H9 (cell line): ENCODE data around the gene FLVCR2. TPM values are rescaled to one million over a fixed set of nuclear protein-coding genes. Genes with fewer than 3 reads are reported as not detected.

Experiments
- DNase-seq: peaks from one replicate; pipeline ENCODE4 v3.0.0-alpha.2; 2017
- H2AFZ ChIP-seq: one replicate; pipeline ENCODE4 v1.6.1; 2013; ENCODE audit warnings: mild to moderate bottlenecking, low read length, control low read depth, moderate library complexity
- H2AK5ac ChIP-seq: 2 replicates; pipeline ENCODE4 v1.6.1; 2013; ENCODE audit warnings: low read length, control low read depth, mixed read lengths; ENCODE audit not compliant: insufficient read length
- H2BK120ac ChIP-seq: one replicate; pipeline ENCODE4 v1.6.1; 2013; ENCODE audit warnings: low read depth, mild to moderate bottlenecking, low read length, control low read depth, inconsistent platforms; ENCODE audit not compliant: poor library complexity, severe bottlenecking
- H2BK12ac ChIP-seq: 2 replicates; pipeline ENCODE4 v1.6.1; 2013; ENCODE audit warnings: low read length, control low read depth, mixed read lengths, low read depth; ENCODE audit not compliant: insufficient read length
- H2BK15ac ChIP-seq: 2 replicates; pipeline ENCODE4 v1.6.1; 2013; ENCODE audit warnings: low read depth, low read length, control low read depth
- H2BK20ac ChIP-seq: one replicate; pipeline ENCODE4 v1.6.1; 2013; ENCODE audit warnings: low read depth, mild to moderate bottlenecking, low read length, control low read depth, inconsistent platforms; ENCODE audit not compliant: poor library complexity, severe bottlenecking
- H2BK5ac ChIP-seq: 2 replicates; pipeline ENCODE4 v1.6.1; 2013; ENCODE audit warnings: low read length, control low read depth, mixed read lengths; ENCODE audit not compliant: insufficient read length
- H3K14ac ChIP-seq: 2 replicates; pipeline ENCODE4 v1.6.1; 2013; ENCODE audit warnings: low read length, control low read depth; ENCODE audit not compliant: insufficient read depth
- H3K18ac ChIP-seq: 2 replicates; pipeline ENCODE4 v1.6.1; 2013; ENCODE audit warnings: low read depth, mild to moderate bottlenecking, mixed read lengths, low read length, control low read depth; ENCODE audit not compliant: insufficient read length
- H3K23ac ChIP-seq: 2 replicates; pipeline ENCODE4 v1.6.1; 2013; ENCODE audit warnings: low read length, control low read depth, mixed read lengths, low read depth; ENCODE audit not compliant: insufficient read length
- H3K23me2 ChIP-seq: 2 replicates; pipeline ENCODE4 v1.6.1; 2013; ENCODE audit warnings: low read depth, mild to moderate bottlenecking, mixed read lengths, low read length, control low read depth; ENCODE audit not compliant: insufficient read length, poor library complexity, severe bottlenecking
- H3K27ac ChIP-seq: 2 replicates; pipeline ENCODE4 v1.5.1; 2013; ENCODE audit warnings: low read length, control low read depth, mixed read lengths, low read depth; ENCODE audit not compliant: insufficient read length
- H3K27me3 ChIP-seq: 2 replicates; pipeline ENCODE4 v1.6.1; 2013; ENCODE audit warnings: low read length, control low read depth, inconsistent platforms; ENCODE audit not compliant: insufficient read depth
- H3K4ac ChIP-seq: 2 replicates; pipeline ENCODE4 v1.6.1; 2013; ENCODE audit warnings: low read depth, mild to moderate bottlenecking, control low read depth, inconsistent platforms, low read length, moderate library complexity
- H3K4me1 ChIP-seq: 2 replicates; pipeline ENCODE4 v1.6.1; 2013; ENCODE audit warnings: low read length, control low read depth, inconsistent platforms; ENCODE audit not compliant: insufficient read depth
- H3K4me2 ChIP-seq: 2 replicates; pipeline ENCODE4 v1.6.1; 2013; ENCODE audit warnings: low read length, control low read depth, mixed read lengths; ENCODE audit not compliant: insufficient read length, insufficient read depth
- H3K56ac ChIP-seq: 2 replicates; pipeline ENCODE4 v1.6.1; 2013; ENCODE audit warnings: low read depth, mild to moderate bottlenecking, mixed read lengths, low read length, control low read depth; ENCODE audit not compliant: insufficient read length
- H3K79me1 ChIP-seq: 2 replicates; pipeline ENCODE4 v1.6.1; 2013; ENCODE audit warnings: low read depth, mild to moderate bottlenecking, moderate library complexity, low read length, control low read depth, inconsistent platforms; ENCODE audit not compliant: insufficient read depth, poor library complexity, severe bottlenecking
- H3K79me2 ChIP-seq: 2 replicates; pipeline ENCODE4 v1.6.1; 2013; ENCODE audit warnings: low read length, control low read depth, inconsistent platforms; ENCODE audit not compliant: insufficient read depth
- H3K9ac ChIP-seq: 2 replicates; pipeline ENCODE4 v1.6.1; 2013; ENCODE audit warnings: low read length, control low read depth, mixed read lengths; ENCODE audit not compliant: insufficient read length; ENCODE audit errors: extremely low read depth
- H3K9me3 ChIP-seq: one replicate; pipeline ENCODE4 v1.6.1; 2013; ENCODE audit warnings: low read depth, low read length, inconsistent platforms; ENCODE audit not compliant: control insufficient read depth
- H3T11ph ChIP-seq: one replicate; pipeline ENCODE4 v1.6.1; 2013; ENCODE audit warnings: mild to moderate bottlenecking, low read length, control low read depth, inconsistent platforms
- H4K20me1 ChIP-seq: one replicate; pipeline ENCODE4 v1.6.1; 2013; ENCODE audit not compliant: control insufficient read depth, insufficient read length, insufficient read depth
- H4K5ac ChIP-seq: 2 replicates; pipeline ENCODE4 v1.6.1; 2013; ENCODE audit warnings: low read depth, mild to moderate bottlenecking, mixed read lengths, low read length, control low read depth; ENCODE audit not compliant: insufficient read length
- H4K8ac ChIP-seq: replicated peaks from 2 replicates; pipeline ENCODE4 v1.6.1; 2013; ENCODE audit warnings: low read length, control low read depth, mixed read lengths, low read depth; ENCODE audit not compliant: insufficient read length
- H4K91ac ChIP-seq: 2 replicates; pipeline ENCODE4 v1.6.1; 2013; ENCODE audit warnings: low read depth, mild to moderate bottlenecking, moderate library complexity, mixed read lengths, low read length, control low read depth; ENCODE audit not compliant: insufficient read length
- H3K27ac Mint-ChIP-seq, 3 experiments: 2 replicates in 2 of 3; 3 replicates in 1 of 3; pipeline ENCODE4 v1.8.0; 2020 to 2021; ENCODE audit warnings: mixed read lengths in 3 of 3, mild to moderate bottlenecking in 1 of 3, moderate library complexity in 1 of 3
- H3K27me3 Mint-ChIP-seq: 2 replicates; pipeline ENCODE4 v1.8.0; 2021; ENCODE audit warnings: low read depth, mild to moderate bottlenecking, moderate library complexity, mixed read lengths
- H3K36me3 Mint-ChIP-seq, 3 experiments: 2 replicates in 2 of 3; 3 replicates in 1 of 3; pipeline ENCODE4 v1.8.0; 2020 to 2021; ENCODE audit warnings: low read depth in 3 of 3, mixed read lengths in 3 of 3; ENCODE audit not compliant: insufficient read depth in 1 of 3
- H3K4me1 Mint-ChIP-seq, 2 experiments: 2 replicates each; pipeline ENCODE4 v1.8.0; 2020; ENCODE audit warnings: mixed read lengths in 2 of 2
- H3K4me3 Mint-ChIP-seq, 2 experiments: 2 replicates in 1 of 2; 3 replicates in 1 of 2; pipeline ENCODE4 v1.8.0; 2020 to 2021; ENCODE audit warnings: mild to moderate bottlenecking in 2 of 2, mixed read lengths in 2 of 2, moderate library complexity in 1 of 2
- H3K9me3 Mint-ChIP-seq, 2 experiments: 2 replicates in 1 of 2; 3 replicates in 1 of 2; pipeline ENCODE4 v1.8.0; 2020; ENCODE audit warnings: mild to moderate bottlenecking in 2 of 2, mixed read lengths in 2 of 2, moderate library complexity in 1 of 2
- WGBS: extraction: QIAGEN DNeasy Blood & Tissue Kit; methylation state at CpG from one replicate; pipeline ENCODE4 v1.1.7; 2013; ENCODE audit warnings: missing lambda C conversion rate, low lambda C conversion rate, mixed read lengths; ENCODE audit not compliant: insufficient read length; ENCODE audit errors: extremely low coverage; 5-methylcytosine and 5-hydroxymethylcytosine counted together
- total RNA-seq: library from RNA; stranded (reverse); gene quantifications from 2 replicates; pipeline ENCODE4 v1.2.1, GENCODE V29; 2021
- TF ChIP-seq, protein P1 (sequence below): fragments of 200-600 bp; sonication (generic); conservative IDR thresholded peaks from 3 replicates; pipeline ENCODE4 v1.8.0; 2021; ENCODE audit warnings: antibody characterized with exemption, mild to moderate bottlenecking

Gene FLVCR2
- total RNA-seq, 1 experiment from 2014 or later: 7.1 TPM

DNA sequence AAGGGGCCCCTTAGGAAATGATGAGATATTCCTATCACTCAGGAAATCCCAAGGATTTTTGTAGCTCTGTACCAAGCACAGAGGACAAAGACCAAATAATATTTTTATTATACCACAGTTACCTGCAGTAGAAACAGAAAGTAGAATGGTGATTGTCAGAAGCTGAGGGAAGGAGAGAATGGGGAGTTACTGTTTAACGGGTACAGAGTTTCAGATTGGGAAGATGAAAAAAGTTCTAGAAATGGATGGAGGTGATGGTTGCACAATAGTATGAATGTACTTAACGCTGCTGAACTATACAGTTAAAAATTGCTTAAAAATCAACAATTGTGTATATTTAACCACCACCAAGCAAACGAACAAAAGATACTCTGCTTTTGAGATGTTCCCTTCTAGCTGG, 24.1 kb downstream of the FLVCR2 start:
- no peaks in the 10 kb centered on the region for H3K79me2 ChIP-seq
- H2AK5ac ChIP-seq: no peak overlapping the region
- no peak overlapping the region for H2BK12ac ChIP-seq
- H3K56ac ChIP-seq: no peak overlapping the region
- no peak overlapping the region for H3K27ac ChIP-seq
- H4K8ac ChIP-seq: no peak overlapping the region
- Mint-ChIP-seq H3K9me3 (peaks cover 0 to 6% of the 10 kb centered on the region in 2 experiments; a peak in 2 of 5 replicates), H3K4me3 (no peak overlapping the region), H3K27ac (no peak overlapping the region), H3K4me1 (peaks cover 17 to 27% of the 10 kb centered on the region in 2 experiments), H3K36me3 (peaks cover 0 to 1% (median 0%) of the 10 kb centered on the region in 3 experiments; a peak in 1 of 7 replicates), H3K27me3 (no peaks in the 10 kb centered on the region)
- no peak overlapping the region for H2BK15ac ChIP-seq
- H3K79me1 ChIP-seq: no peaks in the 10 kb centered on the region
- no peaks in the 10 kb centered on the region for H4K20me1 ChIP-seq
- no peak overlapping the region for H3T11ph ChIP-seq
- no peak overlapping the region for H4K5ac ChIP-seq
- no peak overlapping the region for H3K18ac ChIP-seq
- no peak overlapping the region for H3K4me2 ChIP-seq
- DNase-seq: no peak
- H2BK5ac ChIP-seq: no peak overlapping the region
- H4K91ac ChIP-seq: no peak overlapping the region
- no peak overlapping the region for H2BK20ac ChIP-seq
- H3K4ac ChIP-seq: no peak overlapping the region
- H3K14ac ChIP-seq: no peak overlapping the region
- H3K27me3 ChIP-seq: no peaks in the 10 kb centered on the region
- no peak overlapping the region for H3K9ac ChIP-seq
- H3K9me3 ChIP-seq: no peaks in the 10 kb centered on the region
- TF ChIP-seq, protein P1, sequence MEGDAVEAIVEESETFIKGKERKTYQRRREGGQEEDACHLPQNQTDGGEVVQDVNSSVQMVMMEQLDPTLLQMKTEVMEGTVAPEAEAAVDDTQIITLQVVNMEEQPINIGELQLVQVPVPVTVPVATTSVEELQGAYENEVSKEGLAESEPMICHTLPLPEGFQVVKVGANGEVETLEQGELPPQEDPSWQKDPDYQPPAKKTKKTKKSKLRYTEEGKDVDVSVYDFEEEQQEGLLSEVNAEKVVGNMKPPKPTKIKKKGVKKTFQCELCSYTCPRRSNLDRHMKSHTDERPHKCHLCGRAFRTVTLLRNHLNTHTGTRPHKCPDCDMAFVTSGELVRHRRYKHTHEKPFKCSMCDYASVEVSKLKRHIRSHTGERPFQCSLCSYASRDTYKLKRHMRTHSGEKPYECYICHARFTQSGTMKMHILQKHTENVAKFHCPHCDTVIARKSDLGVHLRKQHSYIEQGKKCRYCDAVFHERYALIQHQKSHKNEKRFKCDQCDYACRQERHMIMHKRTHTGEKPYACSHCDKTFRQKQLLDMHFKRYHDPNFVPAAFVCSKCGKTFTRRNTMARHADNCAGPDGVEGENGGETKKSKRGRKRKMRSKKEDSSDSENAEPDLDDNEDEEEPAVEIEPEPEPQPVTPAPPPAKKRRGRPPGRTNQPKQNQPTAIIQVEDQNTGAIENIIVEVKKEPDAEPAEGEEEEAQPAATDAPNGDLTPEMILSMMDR: no peak
- WGBS: no CpG with 5 or more reads among the region's 3 CpGs
- no peak overlapping the region for H2BK120ac ChIP-seq
- H3K23ac ChIP-seq: no peak overlapping the region
- H3K23me2 ChIP-seq: no peaks in the 10 kb centered on the region
- no peak overlapping the region for H2AFZ ChIP-seq
- H3K4me1 ChIP-seq: no peaks in the 10 kb centered on the region
